Small intestine (tissue), 7 donors: Measurements from ENCODE around the gene ETV6. TPM values are rescaled to one million over a fixed set of nuclear protein-coding genes. Genes with fewer than 3 reads are reported as not detected.

ENCODE experiments used
- DNase-seq, 2 donors: peaks; one replicate each; pipeline versions ENCODE4 v3.0.0 to v3.0.0-alpha.2; 2013
- FAIRE-seq: peaks from 2 replicates; lab custom pipeline; 2012; peaks lifted over from hg19 to GRCh38; lab: Jason Lieb, UNC
- H3K27ac ChIP-seq, 3 donors: one replicate each; pipeline ENCODE4 v1.5.1; 2013; ENCODE audit warnings: low read length in 2 of 3, mild to moderate bottlenecking in 2 of 3, control low read depth in 1 of 3, inconsistent platforms in 1 of 3, low read depth in 1 of 3, moderate library complexity in 1 of 3
- H3K27me3 ChIP-seq, 3 donors: one replicate each; pipeline ENCODE4 v1.6.1; 2013; ENCODE audit warnings: low read length in 3 of 3, inconsistent platforms in 1 of 3; ENCODE audit not compliant: control insufficient read depth in 3 of 3, insufficient read depth in 3 of 3
- H3K36me3 ChIP-seq, 3 donors: one replicate each; pipeline ENCODE4 v1.6.1; 2013; ENCODE audit warnings: low read length in 3 of 3, inconsistent platforms in 1 of 3, low read depth in 1 of 3, mild to moderate bottlenecking in 1 of 3, moderate library complexity in 1 of 3; ENCODE audit not compliant: control insufficient read depth in 3 of 3, insufficient read depth in 2 of 3
- H3K4me1 ChIP-seq, 3 donors: one replicate each; pipeline ENCODE4 v1.6.1; 2013; ENCODE audit warnings: low read length in 2 of 3, inconsistent platforms in 1 of 3, low read depth in 1 of 3, mild to moderate bottlenecking in 1 of 3, moderate library complexity in 1 of 3; ENCODE audit not compliant: control insufficient read depth in 3 of 3, insufficient read depth in 2 of 3
- H3K4me3 ChIP-seq, 3 donors: one replicate each; pipeline ENCODE4 v1.5.1; 2013; ENCODE audit warnings: low read length in 3 of 3, control low read depth in 1 of 3, inconsistent platforms in 1 of 3, low read depth in 1 of 3, mild to moderate bottlenecking in 1 of 3, moderate library complexity in 1 of 3
- H3K9me3 ChIP-seq, 2 donors: one replicate each; pipeline ENCODE4 v1.6.1; 2013; ENCODE audit warnings: low read depth in 1 of 2, low read length in 1 of 2; ENCODE audit not compliant: control insufficient read depth in 2 of 2, insufficient read depth in 1 of 2
- WGBS, 3 donors: extraction: QIAGEN DNeasy Blood & Tissue Kit; methylation state at CpG; one replicate each; pipeline ENCODE4 v1.1.7; 2013; 5-methylcytosine and 5-hydroxymethylcytosine counted together
- polyA plus RNA-seq, 4 donors: library from polyadenylated mRNA; stranded (reverse) in 3 of 4; unstranded in 1 of 4; fragments of 200-250 nt in 3 of 4; fragments of 120-200 nt in 1 of 4; gene quantifications; one replicate each; pipeline versions ENCODE4 v1.2.1 to v1.2.3, GENCODE V29; 2013
- donor health status: healthy with polysubstance abuse.
- donor health status: control.
- donor health status: control.
- donor health status: Bipolar disorder and iron deficiency.
- donor health status: healthy.

The ETV6 gene
- polyA plus RNA-seq, 4 donors = 5.1 to 13.6 (median 8.4) TPM

DNA sequence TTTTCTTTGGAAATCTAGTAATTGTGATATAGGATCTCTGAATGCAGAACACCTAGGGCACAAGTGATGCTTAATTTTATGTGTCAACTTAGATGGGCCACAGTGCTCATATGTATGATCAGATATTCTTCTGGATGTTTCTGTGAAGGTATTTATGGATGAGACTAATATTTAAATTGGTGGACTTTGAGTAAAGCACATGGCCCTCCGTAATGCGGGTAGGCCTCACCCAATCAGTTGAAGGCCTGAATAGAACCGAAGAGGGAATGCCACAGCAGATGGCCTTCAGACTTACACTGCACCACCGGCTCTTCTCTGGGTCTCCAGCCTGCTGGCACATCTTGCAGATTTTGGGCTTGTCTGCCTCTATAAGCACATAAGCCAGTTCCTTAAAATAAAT is 60.0 kb downstream of the ETV6 start:
- no peak for FAIRE-seq
- WGBS, 3 donors = 93 to 99% (median 95%) methylated on average over 4 of the region's 4 CpGs
- no peaks in the 10 kb centered on the region for H3K9me3 ChIP-seq
- peaks cover 5 to 28% (median 25%) of the 10 kb centered on the region in 3 donors for H3K4me1 ChIP-seq
- no peak overlapping the region for H3K27ac ChIP-seq
- no peak for DNase-seq
- H3K36me3 ChIP-seq = peaks cover 0 to 2% (median 2%) of the 10 kb centered on the region in 3 donors
- H3K4me3 ChIP-seq = no peak overlapping the region
- H3K27me3 ChIP-seq = no peaks in the 10 kb centered on the region

DNA sequence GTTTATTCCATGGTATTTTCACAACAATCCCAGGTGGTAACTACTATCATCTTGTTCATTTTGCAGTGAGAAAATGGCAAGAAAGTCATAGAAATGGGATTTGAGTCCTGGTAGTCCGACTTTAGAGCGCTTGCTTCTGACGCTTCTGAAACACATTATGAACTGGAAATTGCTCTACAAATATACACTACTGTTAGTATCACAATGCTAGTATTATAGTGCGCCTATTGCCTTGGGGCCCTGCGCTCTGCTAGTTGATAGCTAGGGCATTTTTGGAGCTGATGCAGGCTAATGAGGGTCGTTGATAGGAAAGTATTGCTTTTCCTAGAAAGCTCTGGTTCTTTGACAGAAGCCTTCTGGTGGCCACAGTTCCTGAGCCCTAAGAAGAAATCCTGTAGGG is 61.0 kb downstream of the ETV6 start:
- peaks cover 0 to 4% (median 2%) of the 10 kb centered on the region in 3 donors for H3K36me3 ChIP-seq
- no peak overlapping the region for H3K4me3 ChIP-seq
- FAIRE-seq = no peak
- peaks cover 5 to 25% (median 24%) of the 10 kb centered on the region in 3 donors for H3K4me1 ChIP-seq
- 90 to 93% (median 90%) methylated on average over 6 of the region's 6 CpGs for WGBS, 3 donors
- no peak overlapping the region for H3K27ac ChIP-seq
- DNase-seq = no peak
- no peaks in the 10 kb centered on the region for H3K9me3 ChIP-seq
- no peaks in the 10 kb centered on the region for H3K27me3 ChIP-seq

DNA sequence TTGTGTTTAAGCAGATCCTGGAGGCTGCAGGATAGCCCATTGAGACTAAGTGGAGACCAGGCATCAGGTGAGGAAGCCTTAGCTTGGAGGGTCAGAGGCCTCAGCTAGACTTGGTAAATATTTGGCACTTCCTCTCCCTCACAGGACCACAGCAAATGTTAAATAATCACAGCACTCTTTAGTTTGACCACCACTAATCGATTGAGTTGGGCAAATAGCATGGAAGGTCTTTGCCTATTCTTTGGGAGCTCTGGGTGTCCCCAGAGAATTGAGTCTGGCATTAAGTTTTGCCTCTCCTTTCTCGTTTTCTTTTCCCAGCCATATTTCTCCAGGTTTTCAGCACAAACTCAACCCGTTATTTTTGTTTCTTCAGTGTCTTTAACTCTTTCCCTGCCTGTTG is 61.4 kb downstream of the ETV6 start:
- WGBS, 3 donors = 66 to 70% (median 67%) methylated on average over 3 of the region's 3 CpGs
- Histone ChIP-seq H3K27me3 (no peaks in the 10 kb centered on the region), H3K9me3 (no peaks in the 10 kb centered on the region), H3K4me3 (no peak overlapping the region), H3K4me1 (peaks cover 5 to 21% (median 21%) of the 10 kb centered on the region in 3 donors), H3K36me3 (peaks cover 0 to 4% (median 2%) of the 10 kb centered on the region in 3 donors), H3K27ac (no peak overlapping the region)
- FAIRE-seq (no peak), DNase-seq (no peak)

DNA sequence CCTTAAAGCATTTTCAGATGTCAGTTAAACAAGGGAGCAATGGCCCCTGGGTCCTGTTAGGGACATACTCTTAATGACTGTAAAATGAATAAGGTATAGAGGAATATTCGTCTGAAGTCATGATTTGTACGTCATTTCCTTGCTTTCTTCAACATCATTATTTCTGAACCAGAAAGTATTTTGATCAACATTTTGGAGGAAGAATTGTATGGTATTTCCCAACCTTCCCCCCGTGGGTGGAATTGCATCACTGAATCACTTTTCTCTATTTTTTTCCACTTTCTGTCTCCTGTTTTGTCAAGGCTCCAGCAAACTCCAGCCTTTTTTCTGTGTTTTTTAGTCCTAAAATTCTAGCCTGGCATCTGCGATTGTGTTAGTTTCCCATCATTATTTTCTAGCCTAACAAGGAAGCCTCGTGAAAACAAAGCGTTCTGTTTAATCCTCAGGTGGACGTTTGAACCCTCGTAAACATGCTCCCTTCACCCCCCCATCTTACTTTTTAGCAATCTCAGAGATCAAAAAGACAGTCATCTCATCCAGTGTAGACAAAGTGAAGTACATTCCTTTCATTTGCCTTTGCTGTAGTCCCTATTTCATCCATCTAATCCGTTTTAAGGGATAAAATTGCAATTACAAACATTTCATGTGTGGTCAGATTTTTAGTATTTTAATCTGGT is 62.3 kb downstream of the ETV6 start:
- FAIRE-seq = no peak

DNA sequence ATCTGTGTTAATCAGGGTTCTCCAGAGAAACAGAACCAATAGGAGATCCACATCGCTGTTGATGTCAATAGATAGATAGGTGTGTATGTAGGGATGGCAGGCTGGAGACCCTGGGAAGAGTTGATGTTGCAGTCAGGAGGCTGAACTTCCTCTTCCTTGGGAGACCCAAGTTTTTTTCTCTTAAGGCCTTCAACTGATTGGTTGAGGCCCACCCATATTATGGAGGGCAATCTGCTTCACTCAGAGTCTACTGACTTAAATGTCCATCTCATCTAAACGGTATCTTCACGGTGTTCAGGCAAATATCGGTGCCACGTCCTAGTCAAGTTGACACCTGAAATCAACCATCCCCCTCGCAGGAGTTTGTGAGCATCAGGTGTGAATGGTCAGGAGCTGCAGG is 63.0 kb downstream of the ETV6 start:
- Histone ChIP-seq H3K27ac (no peak overlapping the region), H3K36me3 (peaks cover 0 to 4% (median 2%) of the 10 kb centered on the region in 3 donors), H3K4me3 (no peak overlapping the region), H3K27me3 (no peaks in the 10 kb centered on the region), H3K4me1 (peaks cover 3 to 19% (median 16%) of the 10 kb centered on the region in 3 donors), H3K9me3 (no peaks in the 10 kb centered on the region)
- DNase-seq (no peak), FAIRE-seq (no peak)
- 98% methylated on average over 6 of the region's 6 CpGs for WGBS, 3 donors

More for the DNA sequence above, 62.3 kb downstream of the ETV6 start:
- no peaks in the 10 kb centered on the region for H3K9me3 ChIP-seq
- no peak overlapping the region for H3K27ac ChIP-seq
- no peak overlapping the region for H3K4me3 ChIP-seq
- WGBS, 3 donors = 70 to 76% (median 73%) methylated on average over 9 of the region's 9 CpGs
- H3K36me3 ChIP-seq = peaks cover 0 to 4% (median 2%) of the 10 kb centered on the region in 3 donors
- H3K4me1 ChIP-seq = peaks cover 5 to 19% (median 16%) of the 10 kb centered on the region in 3 donors
- no peaks in the 10 kb centered on the region for H3K27me3 ChIP-seq
- no peak for DNase-seq

DNA sequence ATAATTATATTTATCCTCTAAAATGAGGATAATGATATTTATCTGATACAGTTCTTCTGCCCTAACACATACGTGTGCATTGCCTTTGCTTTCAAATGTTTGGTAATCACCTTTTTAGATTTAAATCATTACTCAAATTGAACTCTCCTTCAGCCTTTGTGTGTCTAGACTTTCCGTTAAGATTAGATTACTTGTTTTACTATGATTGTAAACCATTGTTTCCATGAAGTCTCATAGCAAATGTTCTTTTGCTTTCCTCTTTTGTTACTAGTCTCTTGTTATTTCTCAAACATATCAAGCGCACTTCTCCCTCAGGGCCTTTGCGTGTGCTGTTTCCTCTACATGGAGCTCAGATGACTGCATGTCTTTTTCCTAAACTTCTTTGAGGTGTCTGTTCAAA is 63.7 kb downstream of the ETV6 start:
- no peak overlapping the region for H3K27ac ChIP-seq
- no peaks in the 10 kb centered on the region for H3K27me3 ChIP-seq
- H3K36me3 ChIP-seq = peaks cover 0 to 4% (median 2%) of the 10 kb centered on the region in 3 donors
- no peaks in the 10 kb centered on the region for H3K9me3 ChIP-seq
- no peak for DNase-seq
- peaks cover 2 to 20% (median 12%) of the 10 kb centered on the region in 3 donors for H3K4me1 ChIP-seq
- no peak overlapping the region for H3K4me3 ChIP-seq
- 67 to 72% (median 68%) methylated on average over 4 of the region's 4 CpGs for WGBS, 3 donors
- FAIRE-seq = no peak

DNA sequence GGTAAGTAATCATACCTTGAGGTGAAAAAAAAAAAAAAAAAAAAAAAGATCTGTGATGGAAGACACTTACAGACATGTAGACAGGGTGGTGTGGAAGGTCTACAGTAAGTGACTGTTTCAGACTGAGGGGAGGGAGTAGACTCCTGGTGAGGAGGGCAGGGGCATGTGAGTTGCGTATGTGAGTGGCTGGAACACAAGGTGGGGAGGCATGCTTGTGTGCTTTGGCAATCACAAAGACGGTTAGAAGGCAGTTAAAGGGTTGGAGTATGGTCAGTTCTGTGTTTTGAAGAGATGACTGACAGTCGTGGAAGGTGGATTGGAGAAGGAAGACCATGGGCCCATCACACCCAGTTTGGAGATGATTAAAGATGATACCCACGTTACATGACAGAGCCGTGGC is 65.2 kb downstream of the ETV6 start:
- H3K4me1 ChIP-seq = peaks cover 0 to 33% (median 24%) of the 10 kb centered on the region in 3 donors
- no peak for FAIRE-seq

DNA sequence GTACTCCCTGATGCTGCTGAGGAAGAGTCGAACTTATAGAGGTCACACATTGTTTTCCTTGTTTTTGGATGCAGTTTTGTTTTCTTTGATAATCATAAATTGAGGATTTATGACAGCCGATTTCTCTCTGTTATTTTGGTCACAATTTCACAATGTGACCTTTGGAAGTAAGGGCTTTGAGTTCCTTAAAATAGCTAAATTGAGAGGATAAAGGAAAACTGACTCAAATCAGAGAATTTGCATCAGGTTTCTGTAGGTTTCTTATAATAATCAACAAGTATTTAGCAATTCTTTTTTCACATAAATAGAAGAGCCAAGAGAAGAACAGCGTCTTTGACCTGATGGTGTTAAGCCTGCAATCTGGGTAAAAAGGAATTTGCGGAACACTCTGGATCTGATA is 66.1 kb downstream of the ETV6 start:
- WGBS, 3 donors = 66 to 81% (median 74%) methylated on average over 4 of the region's 4 CpGs
- H3K4me3 ChIP-seq = no peak overlapping the region
- FAIRE-seq (no peak), DNase-seq (no peak)
- no peak overlapping the region for H3K27ac ChIP-seq
- no peaks in the 10 kb centered on the region for H3K27me3 ChIP-seq
- no peaks in the 10 kb centered on the region for H3K9me3 ChIP-seq
- H3K4me1 ChIP-seq = peaks cover 0 to 39% (median 25%) of the 10 kb centered on the region in 3 donors
- peaks cover 0 to 6% (median 0%) of the 10 kb centered on the region in 3 donors for H3K36me3 ChIP-seq

More for the DNA sequence above, 65.2 kb downstream of the ETV6 start:
- H3K36me3 ChIP-seq = peaks cover 0 to 6% (median 2%) of the 10 kb centered on the region in 3 donors
- H3K27me3 ChIP-seq = no peaks in the 10 kb centered on the region
- H3K9me3 ChIP-seq = no peaks in the 10 kb centered on the region
- H3K4me3 ChIP-seq = no peak overlapping the region
- no peak overlapping the region for H3K27ac ChIP-seq
- no peak for DNase-seq
- 90 to 95% (median 93%) methylated on average over 5 of the region's 5 CpGs for WGBS, 3 donors
